Activated CD8-positive, alpha-beta memory T cell treated with anti-CD3 and anti-CD28 coated beads for 1 hour (primary cell): ENCODE data around the gene CLCN4.

Experiments
- DNase-seq, 2 donors: peaks; one replicate each; pipeline ENCODE4 v3.0.0-alpha.2; 2020; ENCODE audit warnings: low read depth in 1 of 2; ENCODE audit errors: extremely low read depth in 1 of 2

Gene CLCN4

GRCh38 chrX:10166248-10166716 is 9.5 kb downstream of the CLCN4 start:
- no peak for DNase-seq

DNA sequence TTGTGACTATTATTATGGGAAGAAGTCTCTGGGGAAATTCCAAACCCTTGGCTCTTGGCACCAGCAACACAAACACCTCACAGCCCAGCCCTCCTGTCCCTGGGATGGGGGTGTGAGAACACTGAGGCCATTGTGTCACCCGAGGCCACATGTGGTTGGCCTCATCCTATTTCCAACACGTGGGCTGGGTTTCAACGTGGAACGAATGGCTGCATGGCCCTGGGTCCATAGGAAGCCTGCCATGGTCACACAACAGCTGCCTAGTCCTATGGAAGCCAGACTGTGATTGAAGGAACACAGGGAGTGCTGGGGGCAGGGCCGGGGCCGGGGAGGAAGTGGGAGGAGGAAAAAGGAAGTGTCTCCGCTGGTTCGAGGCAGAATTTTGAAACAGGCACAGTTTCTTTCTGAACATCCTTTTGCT is 10.0 kb downstream of the CLCN4 start:
- no peak for DNase-seq

- no peak for DNase-seq
Measured at GRCh38 chrX:10167573-10167972, 10.8 kb downstream of the CLCN4 start.

GRCh38 chrX:10168226-10168625 is 11.5 kb downstream of the CLCN4 start:
- DNase-seq, result no peak

DNA sequence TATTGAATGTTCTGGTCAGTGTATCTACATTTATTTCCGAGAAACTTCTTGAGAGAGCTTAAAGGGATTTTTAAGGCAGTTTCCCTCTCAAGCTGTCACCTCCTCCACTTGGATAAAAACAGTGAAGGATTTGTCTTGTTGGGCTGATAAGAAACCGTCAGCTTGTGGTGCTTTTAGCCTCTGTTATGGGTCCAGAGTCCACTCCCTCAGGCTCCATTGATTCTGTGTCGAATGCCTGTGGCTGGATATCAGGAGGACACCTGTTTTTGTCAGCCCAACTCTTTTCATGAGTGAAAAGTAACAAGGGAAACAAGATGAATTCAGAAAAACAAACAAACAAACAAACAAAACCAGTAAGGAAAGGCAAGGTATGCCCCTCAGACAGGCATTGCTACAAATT is 12.4 kb downstream of the CLCN4 start:
- no peak for DNase-seq

DNA sequence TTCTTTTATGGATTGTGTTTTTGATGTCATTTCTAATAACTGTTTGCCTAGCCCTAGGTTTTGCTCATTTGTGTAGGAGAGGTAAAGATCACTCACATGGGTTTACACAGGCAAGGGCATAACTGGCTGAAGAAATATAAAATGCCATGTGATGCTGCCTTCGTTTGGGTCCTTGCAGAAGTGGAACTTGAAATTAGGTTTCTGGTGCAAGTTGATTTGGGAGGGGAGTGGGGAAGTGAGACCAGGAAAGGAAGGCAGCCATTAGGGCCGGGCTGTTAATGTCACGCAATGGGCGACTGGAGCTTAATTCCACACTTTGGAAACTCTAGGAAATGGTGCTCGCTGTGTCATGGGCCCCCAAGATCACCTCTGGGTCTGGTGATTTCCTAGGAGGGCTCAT is 14.5 kb downstream of the CLCN4 start:
- no peak for DNase-seq

DNA sequence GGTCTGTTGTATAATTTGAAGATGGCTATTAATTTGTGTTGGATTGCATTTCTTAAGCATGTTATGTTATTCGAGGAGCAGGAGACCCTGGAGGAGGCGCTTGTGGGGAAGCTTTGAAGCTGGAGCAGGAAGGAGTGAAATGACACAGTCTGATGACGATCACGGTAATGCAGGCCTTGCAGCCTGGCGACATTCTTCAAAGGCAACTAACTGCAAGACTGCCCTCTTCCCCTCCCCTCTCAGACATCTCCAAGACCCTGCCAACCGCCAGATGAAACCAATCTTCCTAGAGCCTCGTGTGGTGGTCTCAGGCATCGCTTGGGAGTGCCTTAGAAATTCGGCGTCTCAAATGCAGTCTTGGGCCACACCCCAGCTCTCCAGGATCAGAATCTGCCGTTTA is 16.1 kb downstream of the CLCN4 start:
- no peak for DNase-seq

DNA sequence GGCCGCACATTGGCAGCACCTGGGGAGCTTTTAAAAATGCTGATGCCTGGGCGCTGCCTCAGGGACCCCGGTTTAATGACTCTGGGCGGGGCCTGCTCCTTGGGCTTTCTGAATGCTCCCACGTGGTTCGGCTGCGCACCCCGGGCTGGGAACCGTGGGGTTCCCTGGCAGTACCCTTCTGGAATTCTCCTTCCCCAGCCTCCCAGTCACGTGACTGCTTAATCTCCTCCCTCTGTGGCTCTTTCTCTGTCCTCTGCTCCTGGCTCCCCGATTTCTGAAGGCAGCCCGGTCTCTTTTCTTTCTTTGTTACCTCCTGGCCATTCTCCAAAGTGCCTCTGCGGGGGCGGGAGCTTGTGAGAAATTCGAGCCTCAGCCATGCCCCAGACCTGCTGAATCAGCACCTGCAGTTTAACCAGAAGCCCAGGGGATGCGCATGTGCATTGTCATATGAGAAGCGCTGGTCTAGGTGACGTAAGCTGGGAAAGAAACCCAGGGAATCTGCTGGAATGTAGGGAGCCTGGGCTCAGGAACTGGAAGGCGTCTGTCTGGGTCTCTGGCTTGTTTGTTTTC is 16.6 kb downstream of the CLCN4 start:
- DNase-seq, result no peak

DNA sequence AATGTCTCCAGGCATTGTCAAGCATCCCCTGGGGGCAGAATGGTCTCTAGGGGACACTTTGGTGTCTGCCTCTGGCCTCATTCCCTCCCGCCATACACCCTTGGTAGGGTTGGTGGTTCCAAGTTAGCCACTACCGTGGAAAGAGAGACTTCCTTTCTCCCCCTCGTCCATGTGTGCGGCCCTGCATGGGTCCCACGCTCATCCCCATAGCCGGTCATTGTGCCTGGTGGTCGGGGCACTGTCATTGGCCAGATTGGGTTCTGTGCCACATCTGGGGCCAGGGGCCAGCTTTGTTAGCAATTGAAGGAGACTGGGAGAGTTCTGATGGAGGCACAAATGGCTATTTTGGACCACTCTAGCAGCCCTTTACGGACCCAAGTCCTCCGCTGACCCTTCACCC is 17.3 kb downstream of the CLCN4 start:
- DNase-seq, result no peak

DNA sequence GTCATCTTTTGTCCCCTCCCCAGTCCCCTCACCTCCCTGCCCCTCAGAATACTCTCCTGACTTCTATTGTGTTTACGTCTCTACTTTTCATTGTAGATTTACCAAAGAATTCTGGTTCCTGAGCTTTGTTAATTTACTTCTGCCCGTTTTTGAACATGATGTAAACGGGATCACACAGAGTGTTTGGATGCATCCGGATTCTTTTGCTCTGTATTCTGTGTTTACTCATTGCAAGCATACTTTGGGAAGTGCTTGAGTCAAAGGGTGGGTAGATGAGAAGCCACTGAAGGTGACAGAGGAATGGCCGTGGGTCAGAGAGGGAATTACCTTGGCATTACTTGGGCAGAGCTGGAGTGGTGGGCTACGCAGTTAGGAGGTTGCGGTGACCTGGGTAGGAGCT is 18.0 kb downstream of the CLCN4 start:
- DNase-seq, result no peak

GRCh38 chrX:10175319-10175871 is 18.6 kb downstream of the CLCN4 start:
- DNase-seq, result no peak

DNA sequence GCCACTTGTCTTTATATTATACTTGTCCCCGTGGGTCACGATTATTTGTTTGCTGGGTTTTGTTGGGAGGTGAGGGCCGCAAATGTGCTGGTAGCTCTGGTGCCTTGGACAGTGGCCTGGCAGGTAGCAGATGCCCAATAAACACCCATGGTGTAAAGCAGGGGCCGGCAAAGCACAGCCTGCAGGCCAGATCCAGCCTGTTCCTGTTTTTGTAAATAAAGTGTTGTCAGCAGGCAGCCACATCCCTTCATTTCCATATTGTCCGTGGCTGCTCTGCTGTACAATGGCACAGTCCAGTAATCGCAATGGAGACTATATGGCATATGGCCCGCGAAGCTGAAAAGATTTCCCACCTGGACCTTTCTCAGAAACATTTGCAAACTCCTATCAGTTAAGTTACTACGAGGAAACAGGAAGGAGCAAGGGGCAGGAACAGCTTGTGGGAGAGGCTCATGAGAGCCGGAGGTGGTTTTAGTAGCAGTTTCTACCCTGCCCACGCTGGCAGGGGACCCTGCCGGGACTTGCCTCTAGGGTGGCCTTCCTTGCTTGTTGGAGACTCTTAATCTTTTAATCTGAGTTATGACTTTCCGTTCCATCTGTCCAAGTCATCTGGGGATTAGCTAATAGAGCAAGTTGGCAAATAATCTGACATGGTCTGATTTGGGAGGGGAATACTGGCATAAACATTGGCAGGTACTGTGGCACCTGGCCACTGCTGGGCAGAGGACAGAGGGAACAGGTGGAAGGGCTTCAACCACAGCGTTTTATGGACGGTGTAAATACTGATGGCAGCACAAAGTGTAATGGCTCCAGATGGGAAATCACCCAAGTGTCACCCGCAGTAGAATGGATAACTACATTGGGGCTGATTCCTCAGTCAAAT is 19.6 kb downstream of the CLCN4 start:
- DNase-seq, result no peak

GRCh38 chrX:10177004-10177396 is 20.2 kb downstream of the CLCN4 start:
- DNase-seq, result no peak

DNA sequence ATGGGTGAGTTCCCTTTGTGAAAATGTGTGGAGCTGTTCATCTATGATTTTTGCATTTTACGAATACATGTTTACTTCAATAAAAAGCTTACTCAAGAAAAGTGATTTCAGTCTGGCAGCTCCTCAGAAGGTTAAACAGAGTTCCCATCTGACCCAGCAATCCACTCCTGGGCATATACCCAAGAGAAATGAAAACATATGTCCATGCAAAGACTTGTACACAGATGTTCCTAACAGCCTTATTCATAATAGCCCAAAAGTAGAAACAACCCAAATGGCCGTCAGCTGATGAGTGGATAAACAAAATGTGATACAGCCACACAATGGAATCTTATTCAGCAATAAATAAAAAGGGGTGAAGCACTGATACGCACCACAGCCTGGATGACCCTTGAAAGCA is 20.8 kb downstream of the CLCN4 start:
- DNase-seq, result no peak

DNA sequence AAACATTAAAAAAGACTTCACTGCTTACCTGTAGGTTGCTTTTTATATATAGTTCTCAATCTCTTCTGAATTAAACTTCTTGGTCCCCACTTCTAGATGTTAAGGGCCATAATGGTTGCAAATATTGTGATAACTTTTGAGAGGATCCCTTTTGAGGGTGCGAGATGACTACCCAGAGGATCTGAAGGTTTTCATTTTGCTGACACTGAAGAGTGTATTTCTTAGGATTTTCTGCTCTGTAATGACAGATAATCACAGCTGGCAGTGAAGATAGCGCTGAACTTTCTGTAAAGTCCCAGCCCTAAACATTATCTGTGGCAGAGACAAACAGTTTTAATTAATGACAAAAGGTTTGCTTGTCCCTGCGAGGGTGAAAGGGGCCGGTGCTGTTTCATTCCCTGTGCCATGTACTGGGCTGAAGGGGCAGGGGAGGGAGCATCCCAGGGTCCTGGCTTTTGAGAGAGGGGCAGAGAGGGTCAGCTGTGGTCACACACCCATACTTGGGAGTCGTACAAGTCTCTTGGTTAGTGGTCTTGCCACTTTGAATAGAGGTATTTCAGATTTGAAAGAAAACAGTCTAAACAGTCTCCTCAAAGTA is 22.2 kb downstream of the CLCN4 start:
- DNase-seq, result no peak

- no peak for DNase-seq
Measured at GRCh38 chrX:10183760-10184159, 27.0 kb downstream of the CLCN4 start.

- no peak for DNase-seq
Measured at GRCh38 chrX:10184411-10184810, 27.6 kb downstream of the CLCN4 start.

GRCh38 chrX:10186355-10186754 is 29.6 kb downstream of the CLCN4 start:
- no peak for DNase-seq

DNA sequence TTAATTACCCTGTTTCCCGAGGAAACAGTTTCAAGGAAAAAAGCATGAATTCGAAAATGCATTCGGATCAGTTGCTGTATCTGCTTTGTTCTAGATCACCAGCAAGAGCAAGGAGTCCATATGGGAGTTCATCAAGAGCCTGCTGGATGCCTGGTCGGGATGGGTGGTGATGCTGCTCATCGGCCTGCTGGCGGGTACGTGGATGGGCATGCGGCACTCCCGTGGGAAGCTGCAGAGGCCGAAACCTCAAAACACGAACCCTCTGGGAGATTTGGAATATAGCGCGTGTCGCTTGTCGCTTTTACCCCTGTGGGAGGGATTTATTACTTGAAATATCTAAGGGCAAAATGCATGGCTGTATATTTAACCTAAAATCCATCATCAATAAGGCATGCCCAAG is 30.6 kb downstream of the CLCN4 start:
- no peak for DNase-seq

DNA sequence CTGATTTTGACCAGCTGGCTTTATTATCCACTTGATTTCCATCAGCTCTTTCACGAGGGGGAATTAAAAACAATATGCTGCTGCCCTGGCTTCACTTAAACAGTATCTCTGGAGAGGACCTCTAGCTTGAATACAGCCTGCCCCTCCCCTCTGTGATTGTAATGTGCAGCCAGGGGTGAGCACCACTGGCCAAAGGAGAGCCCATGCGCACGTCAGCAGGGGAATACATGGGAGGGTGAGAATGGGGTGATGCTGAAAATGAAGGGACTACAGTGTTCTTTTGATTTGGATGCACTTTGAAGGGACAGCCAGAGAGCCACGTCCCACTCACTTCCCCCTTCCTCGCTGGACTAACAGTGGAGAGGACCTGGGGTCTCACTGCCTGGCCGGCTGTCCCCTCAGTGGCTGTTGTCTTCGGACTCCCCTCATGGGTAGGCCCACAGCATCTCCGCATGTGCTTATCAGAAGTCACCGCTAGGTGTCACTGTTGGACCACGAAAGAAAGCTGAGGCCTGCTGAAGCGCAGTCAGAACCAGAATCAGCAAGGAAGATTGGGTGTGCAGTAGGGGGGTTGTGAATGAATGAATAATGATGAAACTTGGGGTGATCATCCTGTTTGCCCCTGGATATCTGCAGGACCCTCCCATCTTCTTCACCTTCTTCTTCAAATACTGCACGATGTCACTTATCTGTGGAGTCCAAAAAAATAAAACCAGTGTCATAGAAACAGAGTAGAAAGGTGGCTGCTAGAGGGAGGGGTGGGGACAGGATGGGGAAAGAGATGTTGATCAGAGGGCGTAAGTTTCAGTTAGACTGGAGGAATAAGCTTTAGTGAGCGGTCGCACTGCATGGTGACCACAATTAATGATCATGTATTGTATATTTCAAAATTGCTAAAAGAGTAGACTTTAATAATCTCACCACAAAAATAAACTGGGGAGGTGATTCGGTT is 32.8 kb downstream of the CLCN4 start:
- DNase-seq, result peak; percentile 33 to 43

DNA sequence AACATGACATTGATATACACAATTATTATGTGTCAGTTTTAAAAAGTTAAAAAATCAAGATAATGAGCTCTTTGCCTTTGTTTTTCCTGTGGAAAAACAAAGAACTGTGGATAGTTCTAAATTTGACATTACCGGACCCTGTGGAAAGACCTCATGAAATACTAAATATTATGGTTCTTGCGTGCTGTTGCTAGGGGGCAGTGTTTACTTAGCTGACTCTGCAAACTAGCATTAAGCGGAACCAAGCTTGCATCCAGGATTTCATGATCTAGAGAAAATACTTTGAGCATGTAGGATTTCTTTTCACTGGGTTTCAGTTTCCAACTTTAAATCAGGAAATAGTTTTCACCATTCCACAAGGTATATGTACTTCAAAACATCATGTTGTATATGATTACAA is 33.6 kb downstream of the CLCN4 start:
- DNase-seq, result no peak
